ENCODE measurements around the gene ARID3A. TPM values are rescaled to one million over a fixed set of nuclear protein-coding genes. Genes with fewer than 3 reads are reported as not detected.
A peak's percentile ranks its signal among the peaks of the same experiment; 100 is the strongest.
"Not testable (repeated sequence)": the region's sequence is repeated elsewhere in the genome, so short reads cannot be mapped to it uniquely, and the experiment has no call there.

Gene ARID3A
- total RNA-seq, 2 donors from 2014 or later: 3.8 to 18.7 TPM

- H3K27me3 ChIP-seq (replicated peaks; ENCODE audit: insufficient read depth): no peaks in the 10 kb centered on the region
- TF ChIP-seq POLR2AphosphoS5 (IDR thresholded peaks at IDR 0.05) (no peak), CTCF (IDR thresholded peaks at IDR 0.05) (no peak), POLR2A (IDR thresholded peaks at IDR 0.05) (no peak)
- H3K4me3 ChIP-seq: peak overlapping the region; percentile 79 to 86
- peaks cover 40% of the 10 kb centered on the region for H3K4me1 ChIP-seq (replicated peaks)
- no peaks in the 10 kb centered on the region for H3K36me3 ChIP-seq
- intact Hi-C loops (cut with DNase I): no loop called here
- H3K9me3 ChIP-seq: no peaks in the 10 kb centered on the region
- DNase-seq (ENCODE audit: low spot score): no peak
- H3K27ac ChIP-seq: no peak overlapping the region
- 38% methylated on average over 16 of the region's 17 CpGs for WGBS
Observed at GRCh38 chr19:1018932-1019615, 93.2 kb downstream of the ARID3A start.

- Histone ChIP-seq H3K36me3 (no peaks in the 10 kb centered on the region), H3K4me1 (replicated peaks) (peaks cover 40% of the 10 kb centered on the region), H3K9me3 (no peaks in the 10 kb centered on the region), H3K4me3 (peak overlapping the region; percentile 79 to 86), H3K27me3 (replicated peaks; ENCODE audit: insufficient read depth) (no peaks in the 10 kb centered on the region), H3K27ac (peak overlapping the region in 1 of 2 donors; percentile 91)
- DNase-seq (ENCODE audit: low spot score): no peak
- intact Hi-C loops (cut with DNase I): no loop called here
- WGBS: 62% methylated on average over 18 of the region's 18 CpGs
- TF ChIP-seq POLR2AphosphoS5 (IDR thresholded peaks at IDR 0.05) (no peak), CTCF (IDR thresholded peaks at IDR 0.05) (no peak), POLR2A (IDR thresholded peaks at IDR 0.05) (no peak)
Observed at GRCh38 chr19:1019616-1019961, 93.8 kb downstream of the ARID3A start.

GRCh38 chr19:1019980-1020867 lies 94.4 kb downstream of the ARID3A start:
- no peak for DNase-seq (ENCODE audit: low spot score)
- Histone ChIP-seq H3K27ac (peak overlapping the region; percentile 86 to 91), H3K27me3 (replicated peaks; ENCODE audit: insufficient read depth) (no peaks in the 10 kb centered on the region), H3K36me3 (no peaks in the 10 kb centered on the region), H3K9me3 (no peaks in the 10 kb centered on the region), H3K4me1 (replicated peaks) (peaks cover 40% of the 10 kb centered on the region), H3K4me3 (peak overlapping the region; percentile 79 to 86)
- 1% methylated on average over 60 of the region's 60 CpGs for WGBS
- TF ChIP-seq POLR2AphosphoS5 (IDR thresholded peaks at IDR 0.05) (no peak), CTCF (IDR thresholded peaks at IDR 0.05) (no peak), POLR2A (IDR thresholded peaks at IDR 0.05) (no peak)
- intact Hi-C loops (cut with DNase I): no loop called here

- Histone ChIP-seq H3K27ac (peak within 1 kb of the TSS; percentile 86 to 91), H3K4me3 (peak within 1 kb of the TSS; percentile 79 to 86), H3K27me3 (replicated peaks; ENCODE audit: insufficient read depth) (no peaks in the 10 kb centered on the region), H3K9me3 (no peaks in the 10 kb centered on the region), H3K4me1 (replicated peaks) (peaks cover 36% of the 10 kb centered on the region), H3K36me3 (no peaks in the 10 kb centered on the region)
- under 1% methylated on average over 55 of the region's 68 CpGs for WGBS
- peak; percentile 94 for TF ChIP-seq POLR2AphosphoS5 (IDR thresholded peaks at IDR 0.05)
- TF ChIP-seq POLR2A (IDR thresholded peaks at IDR 0.05): peak; percentile 80
- peak in 3 of 4 experiments; percentile 9 to 37 (median 24) for TF ChIP-seq CTCF (IDR thresholded peaks at IDR 0.05)
- peak; percentile 96 for DNase-seq (ENCODE audit: low spot score)
- intact Hi-C loops (cut with DNase I): no loop called here
Observed at GRCh38 chr19:1020868-1021425, 95.1 kb downstream of the ARID3A start, which contains the start of gene TMEM259. Gene TMEM259 (minus strand): TSS chr19:1021123. CDS start chr19:1020996, 127 bp downstream.

GRCh38 chr19:1023883-1024188 lies 98.0 kb downstream of the ARID3A start:
- H3K4me3 ChIP-seq; DNase-seq (ENCODE audit: low spot score); intact Hi-C loops (cut with DNase I); H3K27ac ChIP-seq; H3K9me3 ChIP-seq; H3K27me3 ChIP-seq (replicated peaks; ENCODE audit: insufficient read depth); H3K36me3 ChIP-seq: not testable (repeated sequence)
- 88% methylated on average over 5 of the region's 5 CpGs for WGBS
- H3K4me1 ChIP-seq (replicated peaks): peaks cover 12% of the 10 kb centered on the region

GRCh38 chr19:1025080-1025479 lies 99.2 kb downstream of the ARID3A start:
- H3K4me3 ChIP-seq; H3K27ac ChIP-seq; H3K36me3 ChIP-seq; H3K27me3 ChIP-seq (replicated peaks; ENCODE audit: insufficient read depth); intact Hi-C loops (cut with DNase I); H3K4me1 ChIP-seq (replicated peaks); DNase-seq (ENCODE audit: low spot score); H3K9me3 ChIP-seq: not testable (repeated sequence)
- WGBS: 89% methylated on average over 6 of the region's 6 CpGs
